Coronary artery (tissue), 2 donors: ENCODE data around the gene FHIT.
"Not testable (repeated sequence)": the region's sequence is repeated elsewhere in the genome, so short reads cannot be mapped to it uniquely, and the experiment has no call there.

Source experiments
- DNase-seq: peaks from one replicate; pipeline ENCODE4 v3.0.0-alpha.2; 2017; ENCODE audit warnings: low spot score
- H3K27ac ChIP-seq, 2 donors: fragments of 200-600 bp; sonication (generic); one replicate each; pipeline ENCODE4 v1.5.1; 2016 to 2019
- H3K4me3 ChIP-seq: fragments of 200-600 bp; sonication (generic); 2 replicates; pipeline ENCODE4 v1.5.1; 2016; ENCODE audit warnings: mild to moderate bottlenecking, moderate library complexity
- TF ChIP-seq, protein P1 (sequence below): fragments of 200-600 bp; sonication (generic); IDR thresholded peaks from one replicate; pipeline ENCODE4 v1.5.1; 2019; ENCODE audit warnings: antibody characterized with exemption

The FHIT gene

DNA sequence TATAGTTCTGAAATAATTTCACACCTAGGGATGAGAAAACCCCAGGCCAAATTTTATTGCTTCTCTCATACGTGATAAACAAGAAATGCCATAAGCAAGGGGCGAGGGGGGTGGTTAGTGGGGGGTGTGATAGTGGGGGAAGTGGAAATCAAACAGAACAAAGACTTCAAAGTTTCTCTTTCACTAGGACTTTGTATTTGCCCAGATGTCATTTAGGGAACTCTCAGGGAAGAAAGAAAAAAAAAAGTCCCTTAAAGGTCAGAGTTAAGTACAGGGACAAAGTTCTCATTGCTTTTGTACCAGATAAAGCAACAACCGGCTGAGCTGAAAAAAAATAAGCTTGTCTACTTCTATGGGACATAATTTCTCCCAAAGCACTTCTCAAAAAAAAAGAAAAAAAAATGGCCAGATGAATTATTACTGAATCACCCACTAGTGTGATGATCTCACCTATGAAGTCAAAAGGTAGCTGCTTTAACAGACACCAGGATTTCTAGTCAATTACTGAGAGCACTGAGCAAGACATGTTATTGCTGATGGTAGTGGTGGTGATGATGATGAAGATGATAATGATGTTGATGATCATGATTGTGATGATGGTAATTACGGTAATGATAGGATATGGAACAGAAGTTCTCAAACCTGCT lies 56.2 kb downstream of the FHIT start:
- TF ChIP-seq, protein P1, sequence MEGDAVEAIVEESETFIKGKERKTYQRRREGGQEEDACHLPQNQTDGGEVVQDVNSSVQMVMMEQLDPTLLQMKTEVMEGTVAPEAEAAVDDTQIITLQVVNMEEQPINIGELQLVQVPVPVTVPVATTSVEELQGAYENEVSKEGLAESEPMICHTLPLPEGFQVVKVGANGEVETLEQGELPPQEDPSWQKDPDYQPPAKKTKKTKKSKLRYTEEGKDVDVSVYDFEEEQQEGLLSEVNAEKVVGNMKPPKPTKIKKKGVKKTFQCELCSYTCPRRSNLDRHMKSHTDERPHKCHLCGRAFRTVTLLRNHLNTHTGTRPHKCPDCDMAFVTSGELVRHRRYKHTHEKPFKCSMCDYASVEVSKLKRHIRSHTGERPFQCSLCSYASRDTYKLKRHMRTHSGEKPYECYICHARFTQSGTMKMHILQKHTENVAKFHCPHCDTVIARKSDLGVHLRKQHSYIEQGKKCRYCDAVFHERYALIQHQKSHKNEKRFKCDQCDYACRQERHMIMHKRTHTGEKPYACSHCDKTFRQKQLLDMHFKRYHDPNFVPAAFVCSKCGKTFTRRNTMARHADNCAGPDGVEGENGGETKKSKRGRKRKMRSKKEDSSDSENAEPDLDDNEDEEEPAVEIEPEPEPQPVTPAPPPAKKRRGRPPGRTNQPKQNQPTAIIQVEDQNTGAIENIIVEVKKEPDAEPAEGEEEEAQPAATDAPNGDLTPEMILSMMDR, result no peak
- no peak for DNase-seq

GRCh38 chr3:61192222-61192621 lies 59.0 kb downstream of the FHIT start:
- DNase-seq, result no peak
- TF ChIP-seq, protein P1, result no peak

More for the DNA sequence above, 56.2 kb downstream of the FHIT start:
- Histone ChIP-seq H3K27ac (no peak overlapping the region), H3K4me3 (no peak overlapping the region)

GRCh38 chr3:61190205-61190604 lies 61.0 kb downstream of the FHIT start:
- not testable (repeated sequence) for H3K27ac ChIP-seq, DNase-seq, H3K4me3 ChIP-seq

More at GRCh38 chr3:61192222-61192621, 59.0 kb downstream of the FHIT start:
- Histone ChIP-seq H3K4me3 (no peak overlapping the region), H3K27ac (no peak overlapping the region)

DNA sequence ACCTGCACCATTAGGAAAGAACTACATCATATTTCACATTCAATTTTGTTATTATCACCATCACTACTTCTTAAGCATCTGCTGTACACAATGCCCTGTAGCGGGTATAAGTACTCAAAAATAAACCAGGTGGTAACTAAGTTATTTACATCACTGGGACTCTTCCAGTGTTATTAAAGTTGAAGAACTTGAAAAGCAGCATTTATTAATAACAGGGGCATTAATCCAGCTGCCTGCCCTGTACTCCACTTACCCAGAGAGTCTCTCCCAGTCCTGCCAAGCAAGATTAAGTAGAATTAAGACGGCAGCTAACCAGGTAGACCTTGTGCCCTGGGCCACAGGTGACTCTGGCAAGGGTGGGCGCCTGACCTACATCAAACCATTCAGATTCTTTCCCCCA lies 65.2 kb downstream of the FHIT start:
- TF ChIP-seq, protein P1, result no peak
- H3K4me3 ChIP-seq, result no peak overlapping the region
- DNase-seq, result no peak
- H3K27ac ChIP-seq, result no peak overlapping the region

GRCh38 chr3:61184956-61185355 lies 66.3 kb downstream of the FHIT start:
- TF ChIP-seq, protein P1, result no peak
- Histone ChIP-seq H3K4me3 (no peak overlapping the region), H3K27ac (no peak overlapping the region)
- DNase-seq, result no peak

- TF ChIP-seq, protein P1, result no peak
- Histone ChIP-seq H3K27ac (no peak overlapping the region), H3K4me3 (no peak overlapping the region)
- no peak for DNase-seq
These were observed 68.6 kb downstream of the FHIT start for GRCh38 chr3:61182662-61183061.

- DNase-seq, result no peak
- no peak overlapping the region for H3K27ac ChIP-seq
- no peak overlapping the region for H3K4me3 ChIP-seq
- TF ChIP-seq, protein P1, result no peak
These were observed 69.4 kb downstream of the FHIT start for GRCh38 chr3:61181874-61182273.
